ENCODE measurements around the gene BOC.
"Not testable (repeated sequence)": the region's sequence is repeated elsewhere in the genome, so short reads cannot be mapped to it uniquely, and the experiment has no call there.

The BOC gene

GRCh38 chr3:113211330-113212149, at the start of gene BOC:
Gene BOC, plus strand, starts transcription at chr3:113211557. Its CDS starts 38,246 bp downstream, at chr3:113249803.
- DNase-seq, result no peak

DNA sequence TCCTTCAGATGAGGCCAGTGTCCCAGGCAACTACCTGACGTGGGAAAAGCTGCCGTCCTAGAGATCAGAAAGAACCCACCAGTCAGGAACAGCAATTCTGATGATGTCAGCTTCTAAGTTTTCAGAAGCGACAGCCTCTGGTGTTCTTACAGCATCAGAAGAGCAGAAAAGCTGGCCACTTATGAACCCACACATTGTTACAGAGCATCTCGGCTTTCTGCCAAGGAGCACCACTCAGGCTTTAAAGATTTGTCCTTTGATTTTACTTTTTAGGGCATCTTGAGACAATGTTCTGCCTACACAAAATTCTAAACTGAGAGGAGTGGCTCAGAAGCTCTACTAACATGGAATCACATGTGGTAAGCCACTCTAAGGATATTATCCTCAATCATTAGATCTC, 49.7 kb upstream of the BOC start:
- no peak for DNase-seq

DNA sequence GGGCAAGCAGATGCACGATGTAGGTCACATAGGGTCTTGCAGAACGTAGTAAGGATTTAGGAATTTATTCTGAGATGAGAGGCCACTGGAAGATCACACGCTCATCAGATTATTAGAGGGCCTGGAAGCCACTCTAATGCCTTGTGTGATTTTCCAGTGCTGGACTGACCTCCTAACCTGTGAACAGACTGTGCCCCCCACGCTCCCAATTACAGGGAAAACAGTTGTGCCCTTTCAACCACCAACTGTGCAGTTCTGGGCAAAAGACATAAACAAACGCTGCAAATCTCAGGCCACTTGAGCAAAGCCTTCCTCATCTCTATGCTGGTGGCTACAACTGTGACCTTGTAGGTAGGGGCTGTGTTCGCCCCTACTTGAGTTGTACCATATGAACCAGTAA, 48.2 kb upstream of the BOC start:
- no peak for DNase-seq

GRCh38 chr3:113165841-113166240, 45.5 kb upstream of the BOC start:
- DNase-seq, result no peak

GRCh38 chr3:113166357-113166718, 45.0 kb upstream of the BOC start:
- DNase-seq, result no peak

DNA sequence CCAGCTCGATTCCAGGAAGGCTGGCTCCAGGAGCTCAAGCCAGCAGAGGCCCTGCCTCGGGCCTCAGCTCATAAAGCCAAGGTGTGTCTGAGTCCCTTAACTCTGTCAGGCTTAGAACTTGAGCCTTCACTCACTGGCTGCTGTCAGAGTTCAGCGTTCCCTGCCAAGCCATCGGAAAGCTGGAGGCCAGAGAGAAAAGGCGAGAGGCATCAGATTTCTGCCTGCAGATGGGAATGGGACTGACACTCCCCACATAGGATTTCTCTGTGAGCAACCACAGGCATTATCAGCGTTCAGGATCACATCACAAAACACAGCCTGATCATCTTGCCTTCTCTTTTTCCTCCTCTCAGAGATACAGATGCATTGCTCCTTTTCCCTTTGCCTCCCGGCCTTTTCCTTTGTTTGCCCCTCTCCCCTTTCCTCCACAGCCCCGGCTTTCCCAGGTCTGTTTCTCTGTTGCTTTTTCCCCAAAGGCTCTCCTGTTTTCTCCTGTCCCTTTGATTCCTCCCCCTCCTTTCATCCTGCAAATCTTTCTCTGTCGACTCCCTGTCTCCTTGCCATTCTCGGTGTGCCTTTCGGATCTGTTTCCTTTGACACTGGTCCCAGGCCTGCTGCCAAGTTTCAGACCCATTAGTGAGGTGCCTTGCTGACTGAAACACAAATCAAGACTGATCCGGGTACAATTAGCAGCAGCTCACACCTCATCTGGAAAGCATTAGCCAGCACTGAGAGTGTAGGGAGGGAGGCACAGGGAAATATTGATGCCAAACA, 44.5 kb upstream of the BOC start:
- no peak for DNase-seq

- no peak for DNase-seq
These were observed 43.2 kb upstream of the BOC start for GRCh38 chr3:113167825-113168801.

DNA sequence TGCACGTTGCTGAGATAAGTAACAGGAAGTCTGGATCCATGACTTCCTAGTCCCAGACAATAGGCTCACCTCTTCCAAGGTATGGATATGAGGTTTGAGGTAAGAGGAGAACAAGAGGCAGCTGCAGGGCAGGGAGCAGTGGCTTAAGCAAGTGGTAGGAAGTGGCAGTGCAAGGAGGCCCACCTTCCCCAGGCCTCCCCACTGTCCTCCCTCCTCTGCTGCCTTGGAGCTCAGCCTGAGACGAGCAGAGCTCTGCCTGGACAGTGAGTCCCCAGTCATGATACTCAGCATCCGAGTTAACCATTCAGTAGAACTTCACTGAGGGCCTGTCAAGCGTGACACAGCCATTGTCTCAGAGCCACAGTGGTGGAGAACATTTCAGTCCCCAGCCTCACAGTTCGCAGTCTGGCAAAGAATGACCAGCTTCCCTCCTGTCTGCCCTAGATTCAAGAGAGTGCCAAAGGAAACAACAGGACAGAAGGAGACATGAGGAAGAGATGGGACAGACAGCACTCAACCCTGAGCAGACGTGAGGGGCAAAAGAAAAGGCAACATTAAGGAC, 41.4 kb upstream of the BOC start:
- no peak for DNase-seq

DNA sequence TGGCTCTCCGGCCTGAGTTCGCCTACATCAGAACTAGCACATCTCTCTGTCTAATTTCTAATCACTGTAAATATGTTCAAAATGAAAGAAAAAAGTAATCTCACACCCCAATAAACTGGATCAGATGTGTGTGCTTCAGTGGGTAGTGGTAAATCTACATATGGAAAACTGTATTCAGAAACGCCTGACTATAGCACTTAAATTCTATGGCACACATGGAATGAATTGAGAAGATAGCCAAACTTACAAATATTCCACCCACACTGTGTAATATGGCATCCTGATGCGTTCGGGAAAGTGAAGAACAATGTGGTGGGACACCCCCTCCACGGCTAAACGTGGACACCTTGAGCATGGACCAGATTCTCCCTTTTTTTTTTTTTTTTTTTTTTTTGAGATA, 40.6 kb upstream of the BOC start:
- DNase-seq, result no peak

- DNase-seq, result not testable (repeated sequence)
These were observed 39.6 kb upstream of the BOC start for GRCh38 chr3:113171675-113172300.

DNA sequence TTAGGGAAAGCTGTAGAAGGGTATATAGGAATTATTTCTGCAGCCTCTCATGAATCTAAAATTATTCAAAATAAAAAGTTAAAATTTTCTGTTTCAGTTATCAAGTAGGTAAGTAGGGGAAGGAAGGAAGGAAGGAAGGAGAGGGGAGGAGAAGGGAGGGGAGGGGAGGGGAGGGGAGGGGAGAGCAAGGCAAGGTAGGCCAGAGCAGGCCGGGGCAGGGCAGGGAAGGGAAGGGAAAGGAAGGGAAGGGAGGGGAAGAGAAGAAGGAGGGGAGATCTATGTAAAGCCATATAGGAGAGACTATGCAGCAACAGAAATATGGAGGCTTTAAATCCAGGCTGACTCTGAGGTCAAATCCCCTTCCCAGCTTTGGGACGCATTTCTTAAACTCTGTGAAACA, 38.3 kb upstream of the BOC start:
- no peak for DNase-seq

GRCh38 chr3:113174304-113174703, 37.1 kb upstream of the BOC start:
- no peak for DNase-seq

- DNase-seq, result no peak
These were observed 36.4 kb upstream of the BOC start for GRCh38 chr3:113174801-113175485.

GRCh38 chr3:113177526-113177925, 33.8 kb upstream of the BOC start:
- DNase-seq, result no peak

GRCh38 chr3:113179235-113179824, 32.0 kb upstream of the BOC start:
- no peak for DNase-seq

- DNase-seq, result no peak
These were observed 27.4 kb upstream of the BOC start for GRCh38 chr3:113183748-113184661.

GRCh38 chr3:113185194-113185835, 26.0 kb upstream of the BOC start:
- no peak for DNase-seq

- no peak for DNase-seq
These were observed 24.8 kb upstream of the BOC start for GRCh38 chr3:113186566-113186965.

GRCh38 chr3:113193288-113193687, 18.1 kb upstream of the BOC start:
- no peak for DNase-seq

- DNase-seq, result no peak
These were observed 17.6 kb upstream of the BOC start for GRCh38 chr3:113193719-113194118.
